Osteoblast (primary cell): ENCODE data around the gene GPR37L1. TPM values are rescaled to one million over a fixed set of nuclear protein-coding genes. Genes with fewer than 3 reads are reported as not detected.

ENCODE experiments used
- DNase-seq: peaks from one replicate; pipeline ENCODE4 v3.0.0; 2011; ENCODE audit warnings: low spot score, mixed read lengths; ENCODE audit not compliant: insufficient read length; ENCODE audit errors: missing footprints
- H2AFZ ChIP-seq: 2 replicates; pipeline ENCODE4 v1.6.0; 2011; ENCODE audit warnings: mild to moderate bottlenecking, low read length
- H3K27ac ChIP-seq: 2 replicates; pipeline ENCODE4 v1.5.1; 2011; ENCODE audit warnings: mild to moderate bottlenecking, low read depth, low read length, moderate library complexity
- H3K27me3 ChIP-seq: 2 replicates; pipeline ENCODE4 v1.6.0; 2012; ENCODE audit warnings: mild to moderate bottlenecking, control low read depth, inconsistent platforms, low read length, moderate library complexity; ENCODE audit not compliant: insufficient read depth
- H3K36me3 ChIP-seq: 2 replicates; pipeline ENCODE4 v1.5.1; 2011; ENCODE audit warnings: mild to moderate bottlenecking, low read length, control low read depth, moderate library complexity; ENCODE audit not compliant: insufficient read depth
- H3K4me1 ChIP-seq: 2 replicates; pipeline ENCODE4 v1.5.1; 2011; ENCODE audit warnings: mild to moderate bottlenecking, low read length, control low read depth, moderate library complexity; ENCODE audit not compliant: insufficient read depth
- H3K4me2 ChIP-seq: 2 replicates; pipeline ENCODE4 v1.6.0; 2011; ENCODE audit warnings: mild to moderate bottlenecking, low read length; ENCODE audit not compliant: insufficient read depth
- H3K4me3 ChIP-seq: fragments of 200-600 bp; sonication (generic); 3 replicates; pipeline ENCODE4 v1.5.1; 2012; ENCODE audit warnings: mild to moderate bottlenecking, low read length, inconsistent platforms; ENCODE audit not compliant: insufficient read depth
- H3K79me2 ChIP-seq: 2 replicates; pipeline ENCODE4 v1.6.0; 2012; ENCODE audit warnings: mild to moderate bottlenecking, low read length, control low read depth, inconsistent platforms; ENCODE audit not compliant: insufficient read depth
- H3K9me3 ChIP-seq: 2 replicates; pipeline ENCODE4 v1.5.1; 2011; ENCODE audit warnings: low read depth, low read length, control low read depth
- H4K20me1 ChIP-seq: 2 replicates; pipeline ENCODE4 v1.6.0; 2012; ENCODE audit warnings: mild to moderate bottlenecking, low read length, control low read depth; ENCODE audit not compliant: insufficient read depth
- CTCF ChIP-seq: IDR thresholded peaks from 2 replicates; pipeline ENCODE4 v1.5.1; 2011; ENCODE audit warnings: mild to moderate bottlenecking, low read depth, low read length, moderate library complexity; ENCODE audit errors: extremely low read depth
- total RNA-seq: library from RNA; depleted of rRNA; stranded (reverse); fragments of >200 nt; gene quantifications from 2 replicates; pipeline ENCODE4 v1.2.3, GENCODE V29; 2012

Gene GPR37L1
- total RNA-seq, 1 donor = not detected

GRCh38 chr1:202093858-202094257 is 28.9 kb upstream of the GPR37L1 start:
- TF ChIP-seq CTCF = no peak
- no peaks in the 10 kb centered on the region for H3K36me3 ChIP-seq
- DNase-seq = peak; percentile 29
- no peak overlapping the region for H2AFZ ChIP-seq
- H3K27ac ChIP-seq = no peak overlapping the region
- H3K27me3 ChIP-seq = peaks cover 6% of the 10 kb centered on the region
- H3K4me2 ChIP-seq = no peak overlapping the region
- no peaks in the 10 kb centered on the region for H3K4me1 ChIP-seq
- H4K20me1 ChIP-seq = no peaks in the 10 kb centered on the region
- no peaks in the 10 kb centered on the region for H3K79me2 ChIP-seq
- no peaks in the 10 kb centered on the region for H3K9me3 ChIP-seq
- no peak overlapping the region for H3K4me3 ChIP-seq

- Histone ChIP-seq H3K4me3 (no peak overlapping the region), H3K9me3 (no peaks in the 10 kb centered on the region), H3K4me2 (no peak overlapping the region), H3K27ac (no peak overlapping the region), H3K79me2 (no peaks in the 10 kb centered on the region), H3K27me3 (no peaks in the 10 kb centered on the region), H3K4me1 (peaks cover 10% of the 10 kb centered on the region), H4K20me1 (no peaks in the 10 kb centered on the region), H3K36me3 (no peaks in the 10 kb centered on the region), H2AFZ (no peak overlapping the region)
- peak; percentile 7 for TF ChIP-seq CTCF
- DNase-seq = peak; percentile 23
These were observed 21.5 kb upstream of the GPR37L1 start for GRCh38 chr1:202101184-202101583.

- Histone ChIP-seq H3K79me2 (no peaks in the 10 kb centered on the region), H3K4me3 (no peak overlapping the region), H3K36me3 (no peaks in the 10 kb centered on the region), H3K27ac (no peak overlapping the region), H3K9me3 (no peaks in the 10 kb centered on the region), H3K4me1 (peaks cover 10% of the 10 kb centered on the region), H2AFZ (no peak overlapping the region), H4K20me1 (no peaks in the 10 kb centered on the region), H3K27me3 (no peaks in the 10 kb centered on the region), H3K4me2 (no peak overlapping the region)
- no peak for DNase-seq
- no peak for TF ChIP-seq CTCF
These were observed 18.6 kb upstream of the GPR37L1 start for GRCh38 chr1:202104073-202104472.

- H3K4me2 ChIP-seq = peak overlapping the region; percentile 32
- H3K9me3 ChIP-seq = no peaks in the 10 kb centered on the region
- peak overlapping the region; percentile 56 for H2AFZ ChIP-seq
- H3K36me3 ChIP-seq = no peaks in the 10 kb centered on the region
- DNase-seq = peak; percentile 97
- H4K20me1 ChIP-seq = no peaks in the 10 kb centered on the region
- no peak for TF ChIP-seq CTCF
- H3K27ac ChIP-seq = peak overlapping the region; percentile 65
- H3K79me2 ChIP-seq = no peaks in the 10 kb centered on the region
- H3K27me3 ChIP-seq = no peaks in the 10 kb centered on the region
- H3K4me1 ChIP-seq = peaks cover 10% of the 10 kb centered on the region
- H3K4me3 ChIP-seq = no peak overlapping the region
These were observed 17.0 kb upstream of the GPR37L1 start for GRCh38 chr1:202105571-202106339.
